ENCODE measurements around the gene ZNF652.
A peak's percentile ranks its signal among the peaks of the same experiment; 100 is the strongest.

The ZNF652 gene

DNA sequence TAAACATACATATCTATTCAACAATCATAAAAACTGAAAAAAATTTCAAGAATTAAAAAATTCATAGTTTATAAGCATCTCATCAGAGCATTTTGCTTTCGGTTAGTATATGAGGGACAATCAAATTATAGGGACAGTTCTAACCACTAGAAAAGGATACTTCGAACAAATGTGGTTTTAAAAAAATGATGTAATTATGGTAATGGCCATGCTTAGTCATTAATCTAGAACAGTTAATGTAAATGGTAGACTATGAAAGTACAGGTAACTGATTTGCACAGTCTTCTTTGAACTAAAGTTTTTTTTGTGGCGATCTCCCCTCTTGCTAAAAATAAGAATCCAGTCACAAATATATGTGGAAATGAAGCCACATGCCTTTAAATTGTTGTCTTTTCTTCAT, 67.9 kb downstream of the ZNF652 start:
- DNase-seq (ENCODE audit: extremely low spot score) = no peak
- CTCF ChIA-PET = no interaction called here
- POLR2A ChIA-PET = interaction anchor here (0.7 kb wide), 1 partner anchor 326 kb away, joined by 3 read pairs; the partner anchor contains the start of gene GIP
- TF ChIP-seq SUZ12 (IDR thresholded peaks at IDR 0.05) = no peak
- TF ChIP-seq SP1 (IDR thresholded peaks at IDR 0.05) = no peak
- no peak for TF ChIP-seq NFRKB (IDR thresholded peaks at IDR 0.05)
- TF ChIP-seq, protein P1, sequence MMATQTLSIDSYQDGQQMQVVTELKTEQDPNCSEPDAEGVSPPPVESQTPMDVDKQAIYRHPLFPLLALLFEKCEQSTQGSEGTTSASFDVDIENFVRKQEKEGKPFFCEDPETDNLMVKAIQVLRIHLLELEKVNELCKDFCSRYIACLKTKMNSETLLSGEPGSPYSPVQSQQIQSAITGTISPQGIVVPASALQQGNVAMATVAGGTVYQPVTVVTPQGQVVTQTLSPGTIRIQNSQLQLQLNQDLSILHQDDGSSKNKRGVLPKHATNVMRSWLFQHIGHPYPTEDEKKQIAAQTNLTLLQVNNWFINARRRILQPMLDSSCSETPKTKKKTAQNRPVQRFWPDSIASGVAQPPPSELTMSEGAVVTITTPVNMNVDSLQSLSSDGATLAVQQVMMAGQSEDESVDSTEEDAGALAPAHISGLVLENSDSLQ (IDR thresholded peaks at IDR 0.05) = no peak
- TF ChIP-seq FOXM1 (IDR thresholded peaks at IDR 0.05; ENCODE audit: borderline replicate concordance) = no peak
- no peak for TF ChIP-seq ARNT (IDR thresholded peaks at IDR 0.05)
- TF ChIP-seq FOXA1 (IDR thresholded peaks at IDR 0.05) = no peak
- no peak for TF ChIP-seq TARDBP (IDR thresholded peaks at IDR 0.05)
- TF ChIP-seq LEF1 (IDR thresholded peaks at IDR 0.05; ENCODE audit: borderline replicate concordance) = no peak
- TF ChIP-seq ELF4 (IDR thresholded peaks at IDR 0.05) = no peak
- TF ChIP-seq HDGF (IDR thresholded peaks at IDR 0.05; ENCODE audit: borderline replicate concordance) = no peak
- no peak for TF ChIP-seq L3MBTL2 (conservative IDR thresholded peaks at IDR 0.05)
- TF ChIP-seq BHLHE40 (IDR thresholded peaks at IDR 0.05; ENCODE audit: borderline replicate concordance) = no peak
- no peak for TF ChIP-seq FOXK2 (IDR thresholded peaks at IDR 0.05)

- ChIA-PET CTCF (interaction anchor here (0.7 kb wide), 1 partner anchor 404 kb away, joined by 6 read pairs; no protein-coding TSS in a partner anchor), POLR2A (no interaction called here)
- no peak for TF ChIP-seq SP1 (IDR thresholded peaks at IDR 0.05)
- no peak for TF ChIP-seq LEF1 (IDR thresholded peaks at IDR 0.05; ENCODE audit: borderline replicate concordance)
- no peak for TF ChIP-seq BHLHE40 (IDR thresholded peaks at IDR 0.05; ENCODE audit: borderline replicate concordance)
- TF ChIP-seq ARNT (IDR thresholded peaks at IDR 0.05) = no peak
- no peak for TF ChIP-seq ELF4 (IDR thresholded peaks at IDR 0.05)
- no peak for TF ChIP-seq FOXK2 (IDR thresholded peaks at IDR 0.05)
- TF ChIP-seq NFRKB (IDR thresholded peaks at IDR 0.05) = no peak
- TF ChIP-seq ZNF384 (IDR thresholded peaks at IDR 0.05) = no peak
- no peak for TF ChIP-seq L3MBTL2 (conservative IDR thresholded peaks at IDR 0.05)
- TF ChIP-seq FOXM1 (IDR thresholded peaks at IDR 0.05; ENCODE audit: borderline replicate concordance) = no peak
- TF ChIP-seq HDGF (IDR thresholded peaks at IDR 0.05; ENCODE audit: borderline replicate concordance) = no peak
- no peak for TF ChIP-seq FOXA1 (IDR thresholded peaks at IDR 0.05)
- TF ChIP-seq TARDBP (IDR thresholded peaks at IDR 0.05) = no peak
- TF ChIP-seq, protein P1 (IDR thresholded peaks at IDR 0.05) = no peak
- TF ChIP-seq CTBP1 (IDR thresholded peaks at IDR 0.05; ENCODE audit: borderline replicate concordance) = no peak
- DNase-seq (ENCODE audit: extremely low spot score) = no peak
These were observed 69.1 kb downstream of the ZNF652 start for GRCh38 chr17:49292901-49293300.

- POLR2A ChIA-PET = no interaction called here
These were observed 70.1 kb downstream of the ZNF652 start for GRCh38 chr17:49291929-49292328.

DNA sequence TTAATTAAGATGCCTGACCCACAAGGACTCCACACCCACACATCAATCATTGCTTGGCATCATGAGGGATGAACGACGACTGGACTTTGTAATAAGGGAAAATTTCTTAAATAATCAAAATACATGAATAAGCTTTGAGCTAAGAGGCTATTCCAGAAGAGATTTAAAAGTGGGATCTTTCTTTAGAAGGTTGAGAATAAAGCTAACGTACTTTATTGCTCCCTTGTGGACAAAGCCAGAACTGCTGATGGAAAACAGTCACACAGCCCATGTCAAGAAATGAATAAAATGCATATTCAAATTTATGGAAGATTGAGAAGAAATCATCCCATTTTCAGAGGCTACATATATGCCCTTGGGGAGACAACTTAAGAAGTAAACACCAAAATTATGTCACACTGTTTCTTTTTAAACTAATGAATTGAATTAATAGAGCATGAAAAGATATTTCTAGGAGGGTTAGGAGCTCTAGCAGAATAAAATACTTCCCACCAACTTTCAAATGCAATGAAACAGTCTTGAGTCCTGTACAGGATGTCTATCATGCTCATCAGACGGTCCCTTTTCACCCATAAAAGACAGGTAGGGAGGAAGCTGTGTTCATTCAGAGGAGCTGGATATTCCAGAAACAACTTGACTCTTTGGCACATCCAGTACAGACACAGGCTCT, 71.2 kb downstream of the ZNF652 start:
- ChIA-PET CTCF (interaction anchor here (0.6 to 2.0 kb wide), 13 partner anchors 12 to 266 kb away, joined by 3 to 5 read pairs (median 3); no protein-coding TSS in a partner anchor), POLR2A (interaction anchor here (0.8 to 1.0 kb wide), 2 partner anchors 61 to 63 kb away, joined by 3 read pairs; no protein-coding TSS in a partner anchor)
- peak; percentile 49 for DNase-seq (ENCODE audit: extremely low spot score)
- TF ChIP-seq SP1 (IDR thresholded peaks at IDR 0.05) = no peak
- no peak for TF ChIP-seq NFRKB (IDR thresholded peaks at IDR 0.05)
- TF ChIP-seq ELF4 (IDR thresholded peaks at IDR 0.05) = no peak
- no peak for TF ChIP-seq LEF1 (IDR thresholded peaks at IDR 0.05; ENCODE audit: borderline replicate concordance)
- TF ChIP-seq L3MBTL2 (conservative IDR thresholded peaks at IDR 0.05) = no peak
- TF ChIP-seq, protein P1 (IDR thresholded peaks at IDR 0.05) = no peak
- no peak for TF ChIP-seq SUZ12 (IDR thresholded peaks at IDR 0.05)
- no peak for TF ChIP-seq BHLHE40 (IDR thresholded peaks at IDR 0.05; ENCODE audit: borderline replicate concordance)
- TF ChIP-seq ZNF384 (IDR thresholded peaks at IDR 0.05) = no peak
- no peak for TF ChIP-seq FOXA1 (IDR thresholded peaks at IDR 0.05)
- no peak for TF ChIP-seq CTBP1 (IDR thresholded peaks at IDR 0.05; ENCODE audit: borderline replicate concordance)
- TF ChIP-seq TARDBP (IDR thresholded peaks at IDR 0.05) = no peak
- TF ChIP-seq HDGF (IDR thresholded peaks at IDR 0.05; ENCODE audit: borderline replicate concordance) = no peak
- TF ChIP-seq FOXK2 (IDR thresholded peaks at IDR 0.05) = no peak

More at GRCh38 chr17:49291929-49292328, 70.1 kb downstream of the ZNF652 start:
- DNase-seq (ENCODE audit: extremely low spot score) = no peak
- TF ChIP-seq ZNF384 (IDR thresholded peaks at IDR 0.05) = no peak
- TF ChIP-seq BHLHE40 (IDR thresholded peaks at IDR 0.05; ENCODE audit: borderline replicate concordance) = no peak
- no peak for TF ChIP-seq SP1 (IDR thresholded peaks at IDR 0.05)
- TF ChIP-seq HDGF (IDR thresholded peaks at IDR 0.05; ENCODE audit: borderline replicate concordance) = no peak
- no peak for TF ChIP-seq NFRKB (IDR thresholded peaks at IDR 0.05)
- TF ChIP-seq LEF1 (IDR thresholded peaks at IDR 0.05; ENCODE audit: borderline replicate concordance) = no peak
- TF ChIP-seq FOXM1 (IDR thresholded peaks at IDR 0.05; ENCODE audit: borderline replicate concordance) = no peak
- no peak for TF ChIP-seq CTBP1 (IDR thresholded peaks at IDR 0.05; ENCODE audit: borderline replicate concordance)
- TF ChIP-seq FOXA1 (IDR thresholded peaks at IDR 0.05) = no peak
- CTCF ChIA-PET = interaction anchor here (1.0 to 2.0 kb wide), 2 partner anchors 69 to 96 kb away, joined by 3 to 5 read pairs; no protein-coding TSS in a partner anchor

DNA sequence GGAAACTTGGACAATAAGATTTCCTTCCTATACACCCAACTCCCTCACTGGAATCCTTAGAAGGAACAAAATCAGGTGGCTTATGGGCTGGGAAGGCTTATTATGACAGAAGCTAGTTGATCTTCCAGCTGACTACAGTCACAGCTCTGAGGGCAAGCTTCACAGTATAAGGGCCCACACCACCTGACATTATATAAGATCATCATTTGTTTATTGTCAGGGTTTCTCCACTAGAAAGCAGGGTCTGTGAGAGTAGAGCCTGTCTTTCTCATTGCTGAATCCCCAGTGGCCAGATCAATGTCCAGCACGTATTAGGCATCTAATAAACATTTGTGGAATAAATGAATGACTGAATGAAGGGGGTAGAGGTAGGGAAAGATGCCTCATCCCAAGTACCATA, 73.7 kb downstream of the ZNF652 start:
- CTCF ChIA-PET = no interaction called here
- POLR2A ChIA-PET = no interaction called here
- no peak for TF ChIP-seq HDGF (IDR thresholded peaks at IDR 0.05; ENCODE audit: borderline replicate concordance)
- TF ChIP-seq TARDBP (IDR thresholded peaks at IDR 0.05) = no peak
- TF ChIP-seq L3MBTL2 (conservative IDR thresholded peaks at IDR 0.05) = no peak
- TF ChIP-seq, protein P1 (IDR thresholded peaks at IDR 0.05) = no peak
- TF ChIP-seq SUZ12 (IDR thresholded peaks at IDR 0.05) = no peak
- no peak for TF ChIP-seq FOXA1 (IDR thresholded peaks at IDR 0.05)
- TF ChIP-seq NFRKB (IDR thresholded peaks at IDR 0.05) = no peak
- TF ChIP-seq SP1 (IDR thresholded peaks at IDR 0.05) = no peak
- no peak for TF ChIP-seq BHLHE40 (IDR thresholded peaks at IDR 0.05; ENCODE audit: borderline replicate concordance)
- no peak for TF ChIP-seq CTBP1 (IDR thresholded peaks at IDR 0.05; ENCODE audit: borderline replicate concordance)
- TF ChIP-seq FOXM1 (IDR thresholded peaks at IDR 0.05; ENCODE audit: borderline replicate concordance) = no peak
- TF ChIP-seq LEF1 (IDR thresholded peaks at IDR 0.05; ENCODE audit: borderline replicate concordance) = no peak
- no peak for TF ChIP-seq FOXK2 (IDR thresholded peaks at IDR 0.05)
- TF ChIP-seq ZNF384 (IDR thresholded peaks at IDR 0.05) = no peak
- no peak for TF ChIP-seq ARNT (IDR thresholded peaks at IDR 0.05)
- no peak for TF ChIP-seq ELF4 (IDR thresholded peaks at IDR 0.05)

More for the DNA sequence above, 73.7 kb downstream of the ZNF652 start:
- DNase-seq (ENCODE audit: extremely low spot score) = no peak
